Psoas muscle (tissue), 8 donors: ENCODE data around the gene SLC13A3. TPM values are rescaled to one million over a fixed set of nuclear protein-coding genes. Genes with fewer than 3 reads are reported as not detected.

Experiments used
- ATAC-seq, 4 donors: fragments of 200-7000 bp; cut with Tn5 transposase; one replicate each; pipeline ENCODE4 v1.9.1; 2020; ENCODE audit warnings: moderate library complexity in 3 of 4, mild to moderate bottlenecking in 2 of 4
- DNase-seq, 2 donors: peaks; one replicate each; pipeline ENCODE4 v3.0.0-alpha.2; 2020
- H3K27ac ChIP-seq: fragments of 200-600 bp; one replicate; pipeline ENCODE4 v1.8.0; 2022
- H3K27me3 ChIP-seq, 3 donors: fragments of 200-600 bp in 1 of 3; one replicate each; pipeline versions ENCODE4 v1.6.1 to v1.8.0; 2013 to 2022; ENCODE audit warnings: low read length in 2 of 3, mild to moderate bottlenecking in 2 of 3, moderate library complexity in 1 of 3; ENCODE audit not compliant: insufficient read depth in 3 of 3
- H3K36me3 ChIP-seq, 2 donors: fragments of 200-600 bp in 1 of 2; one replicate each; pipeline versions ENCODE4 v1.6.1 to v1.8.0; 2013 to 2022; ENCODE audit warnings: low read depth in 1 of 2, mild to moderate bottlenecking in 1 of 2, moderate library complexity in 1 of 2; ENCODE audit not compliant: insufficient read depth in 1 of 2
- H3K4me1 ChIP-seq: fragments of 200-600 bp; one replicate; pipeline ENCODE4 v1.8.0; 2022
- H3K4me3 ChIP-seq: fragments of 200-600 bp; one replicate; pipeline ENCODE4 v1.8.0; 2022; ENCODE audit warnings: mild to moderate bottlenecking
- H3K9me3 ChIP-seq: fragments of 200-600 bp; one replicate; pipeline ENCODE4 v1.8.0; 2022
- WGBS, 3 donors: extraction: QIAGEN DNeasy Blood & Tissue Kit; methylation state at CpG; one replicate each; pipeline versions ENCODE4 v1.1.6 to v1.1.7; 2013; 5-methylcytosine and 5-hydroxymethylcytosine counted together
- intact Hi-C, 2 donors: fragments of 100-400 bp; cut with DNase I; formaldehyde crosslinking; loops; one replicate each; pipeline versions ENCODE4 v1.11.0 to v1.14.2; 2022
- polyA plus RNA-seq, 3 donors: library from polyadenylated mRNA; stranded (reverse); fragments of 200-250 nt; gene quantifications; one replicate each; pipeline ENCODE4 v1.2.3, GENCODE V29; 2013
- total RNA-seq, 4 donors: library from RNA; stranded (reverse); fragmentation: NEBNext Ultra II Directional in 2 of 4; extraction: Animal tissue kit (Norgen Biotek cat#: 25700) in 2 of 4; gene quantifications; one replicate each; pipeline versions ENCODE4 v1.2.1 to v1.2.4, GENCODE V29; 2021 to 2023
- TF ChIP-seq, protein P1 (sequence below): fragments of 200-600 bp; IDR thresholded peaks from one replicate; pipeline ENCODE4 v1.8.0; 2022; ENCODE audit warnings: antibody characterized with exemption
- donor health status: healthy with polysubstance abuse.
- donor health status: DM: no; HTN: no; CAD: no; lungs with moderate emphysema.
- donor health status: Bipolar disorder and iron deficiency.
- donor health status: healthy.
- donor health status: DM: yes; HTN: yes; CAD: no.
- donor health status: DM: no; HTN: no; CAD: no.
- donor health status: DM: no; HTN: no; CAD: no.
- donor health status: DM: yes; HTN: yes; CAD: no.

The SLC13A3 gene
- total and polyA plus RNA-seq, 7 donors: 0.04 to 0.38 (median 0.15) TPM

DNA sequence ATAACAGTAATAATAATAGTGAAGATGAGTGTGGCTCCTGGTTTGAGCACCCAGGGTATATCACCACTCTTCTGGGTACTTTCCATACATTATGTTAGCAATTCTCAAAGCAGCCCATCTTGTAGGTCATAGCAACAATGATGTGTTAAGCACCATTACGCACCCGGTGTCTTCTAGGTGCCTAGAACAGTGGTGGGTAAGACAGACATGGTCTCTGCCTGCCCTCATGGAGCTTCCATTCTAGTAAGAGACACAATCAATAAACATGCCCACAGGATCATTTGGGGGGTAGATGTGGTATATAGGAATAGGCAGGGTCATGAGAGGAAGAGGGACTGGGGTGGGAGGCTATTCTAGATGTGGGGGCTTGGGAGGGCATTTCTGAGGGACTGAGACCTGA is 79.8 kb downstream of the SLC13A3 start:
- no peaks in the 10 kb centered on the region for H3K27me3 ChIP-seq
- TF ChIP-seq, protein P1, sequence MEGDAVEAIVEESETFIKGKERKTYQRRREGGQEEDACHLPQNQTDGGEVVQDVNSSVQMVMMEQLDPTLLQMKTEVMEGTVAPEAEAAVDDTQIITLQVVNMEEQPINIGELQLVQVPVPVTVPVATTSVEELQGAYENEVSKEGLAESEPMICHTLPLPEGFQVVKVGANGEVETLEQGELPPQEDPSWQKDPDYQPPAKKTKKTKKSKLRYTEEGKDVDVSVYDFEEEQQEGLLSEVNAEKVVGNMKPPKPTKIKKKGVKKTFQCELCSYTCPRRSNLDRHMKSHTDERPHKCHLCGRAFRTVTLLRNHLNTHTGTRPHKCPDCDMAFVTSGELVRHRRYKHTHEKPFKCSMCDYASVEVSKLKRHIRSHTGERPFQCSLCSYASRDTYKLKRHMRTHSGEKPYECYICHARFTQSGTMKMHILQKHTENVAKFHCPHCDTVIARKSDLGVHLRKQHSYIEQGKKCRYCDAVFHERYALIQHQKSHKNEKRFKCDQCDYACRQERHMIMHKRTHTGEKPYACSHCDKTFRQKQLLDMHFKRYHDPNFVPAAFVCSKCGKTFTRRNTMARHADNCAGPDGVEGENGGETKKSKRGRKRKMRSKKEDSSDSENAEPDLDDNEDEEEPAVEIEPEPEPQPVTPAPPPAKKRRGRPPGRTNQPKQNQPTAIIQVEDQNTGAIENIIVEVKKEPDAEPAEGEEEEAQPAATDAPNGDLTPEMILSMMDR: no peak
- H3K36me3 ChIP-seq: no peaks in the 10 kb centered on the region
- intact Hi-C loops: no loop called here
- H3K4me3 ChIP-seq: no peak overlapping the region
- ATAC-seq (no peak), DNase-seq (no peak)
- no peak overlapping the region for H3K27ac ChIP-seq
- WGBS, 3 donors: 98 to 100% (median 100%) methylated on average over 2 of the region's 2 CpGs
- H3K9me3 ChIP-seq: no peaks in the 10 kb centered on the region
- peaks cover 5% of the 10 kb centered on the region for H3K4me1 ChIP-seq

DNA sequence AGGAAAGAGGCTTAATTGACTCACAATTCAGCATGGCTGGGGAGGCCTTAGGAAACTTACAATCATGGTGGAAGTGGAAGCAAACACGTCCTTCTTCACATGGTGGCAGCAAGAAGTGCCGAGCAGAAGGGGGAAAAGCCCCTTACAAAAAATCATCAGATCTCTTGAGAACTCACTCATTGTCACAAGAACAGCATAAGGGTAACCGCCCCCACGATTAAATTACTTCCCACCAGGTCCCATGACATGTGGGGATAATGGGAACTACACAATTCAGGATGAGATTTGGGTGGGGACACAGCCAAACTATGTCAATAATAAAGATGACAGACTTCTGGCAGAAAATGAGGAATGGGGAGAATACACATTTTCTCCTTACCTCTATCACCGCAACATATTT is 80.3 kb downstream of the SLC13A3 start:
- ATAC-seq: no peak
- no peak for DNase-seq
- WGBS, 3 donors: 75 to 82% (median 80%) methylated on average over 5 of the region's 5 CpGs
- Histone ChIP-seq H3K36me3 (no peaks in the 10 kb centered on the region), H3K27ac (no peak overlapping the region), H3K4me3 (no peak overlapping the region), H3K4me1 (peaks cover 5% of the 10 kb centered on the region), H3K27me3 (no peaks in the 10 kb centered on the region), H3K9me3 (no peaks in the 10 kb centered on the region)
- TF ChIP-seq, protein P1: no peak
- intact Hi-C loops: no loop called here

DNA sequence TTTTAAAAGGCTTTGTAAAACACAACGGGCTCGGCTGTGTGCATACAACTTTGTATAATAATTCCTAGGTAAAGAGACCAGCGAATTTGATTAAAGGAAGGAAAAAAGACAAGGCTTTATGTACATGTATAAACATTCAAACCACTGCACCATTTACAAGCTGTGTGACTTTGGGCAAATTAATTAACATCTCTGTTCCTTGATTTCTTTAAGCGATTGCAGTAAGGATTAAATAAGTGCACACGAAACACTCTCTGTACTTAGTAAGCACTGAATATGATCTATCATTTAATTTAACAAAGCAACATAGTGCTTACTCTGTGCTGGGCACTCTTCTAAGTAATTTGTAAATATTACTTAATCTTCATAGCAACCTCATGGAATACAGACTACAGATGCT is 81.3 kb downstream of the SLC13A3 start:
- Histone ChIP-seq H3K9me3 (no peaks in the 10 kb centered on the region), H3K27me3 (no peaks in the 10 kb centered on the region), H3K4me3 (no peak overlapping the region), H3K27ac (no peak overlapping the region), H3K4me1 (peaks cover 5% of the 10 kb centered on the region), H3K36me3 (no peaks in the 10 kb centered on the region)
- intact Hi-C loops: no loop called here
- TF ChIP-seq, protein P1: no peak
- ATAC-seq (no peak), DNase-seq (no peak)
- WGBS, 3 donors: 93 to 95% (median 94%) methylated on average over 5 of the region's 5 CpGs

DNA sequence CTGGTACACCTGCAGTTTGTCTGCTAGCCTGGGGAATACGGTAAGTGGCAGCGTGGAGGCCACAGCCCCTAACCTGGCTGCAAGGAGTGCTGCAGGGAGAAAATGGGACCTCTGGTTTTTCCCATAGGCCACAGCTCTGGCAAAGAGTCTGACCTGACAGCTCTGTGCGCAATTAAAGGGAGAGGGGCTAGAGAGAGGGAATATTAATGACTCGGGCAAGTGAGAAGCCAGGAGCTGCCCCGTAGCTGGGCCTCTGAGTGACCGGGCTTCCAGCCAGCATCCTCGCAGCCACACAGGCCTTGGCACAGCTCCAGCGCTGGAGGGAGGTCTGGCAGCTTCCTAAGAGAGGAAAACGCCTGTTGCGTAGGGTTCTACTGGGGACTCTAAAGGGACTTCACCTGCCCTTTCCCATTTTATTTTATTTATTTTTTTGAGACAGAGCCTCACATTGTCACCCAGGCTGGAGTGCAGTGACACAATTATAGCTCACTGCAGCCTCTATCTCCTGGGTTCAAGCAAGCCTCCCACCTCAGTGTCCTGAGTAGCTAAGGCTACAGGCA is 82.6 kb downstream of the SLC13A3 start:
- H3K36me3 ChIP-seq: no peaks in the 10 kb centered on the region
- WGBS, 3 donors: 17 to 20% (median 17%) methylated on average over 10 of the region's 10 CpGs
- DNase-seq: peak; percentile 78 to 87
- no peaks in the 10 kb centered on the region for H3K9me3 ChIP-seq
- no peaks in the 10 kb centered on the region for H3K27me3 ChIP-seq
- no peak overlapping the region for H3K27ac ChIP-seq
- H3K4me3 ChIP-seq: no peak overlapping the region
- TF ChIP-seq, protein P1: no peak
- intact Hi-C loops: no loop called here
- ATAC-seq: peak in 3 of 4 donors; percentile 40 to 67 (median 53)
- peaks cover 5% of the 10 kb centered on the region for H3K4me1 ChIP-seq

DNA sequence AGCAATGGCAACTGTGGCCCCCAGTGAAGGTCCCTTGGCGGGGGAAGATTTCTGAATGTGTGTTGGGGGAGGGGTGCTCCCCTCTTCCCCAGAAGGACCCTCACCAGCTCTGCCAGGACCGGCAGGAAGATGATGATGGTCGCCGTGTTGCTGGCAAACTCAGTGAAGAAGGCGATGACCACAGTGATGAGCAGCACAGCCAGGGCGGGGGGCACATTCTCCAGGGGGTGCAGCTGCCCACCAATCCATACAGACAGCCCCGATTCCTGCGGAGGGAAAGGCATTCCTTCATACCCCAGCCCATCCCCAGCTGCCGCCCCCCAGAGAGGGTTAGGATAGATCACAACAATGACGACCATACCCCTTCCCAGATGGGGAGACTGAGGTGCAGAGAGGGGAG is 85.1 kb downstream of the SLC13A3 start:
- Histone ChIP-seq H3K4me1 (peaks cover 10% of the 10 kb centered on the region), H3K27me3 (no peaks in the 10 kb centered on the region), H3K27ac (no peak overlapping the region), H3K9me3 (no peaks in the 10 kb centered on the region), H3K4me3 (no peak overlapping the region), H3K36me3 (no peaks in the 10 kb centered on the region)
- 72 to 86% (median 79%) methylated on average over 9 to 10 of the region's 10 CpGs for WGBS, 3 donors
- TF ChIP-seq, protein P1: no peak
- ATAC-seq (no peak), DNase-seq (no peak)
- intact Hi-C loops: no loop called here
